AG09309 (cell line): ENCODE results near the gene PALB2.

Experiments used
- DNase-seq: peaks from one replicate; pipeline ENCODE4 v3.0.0-alpha.2; 2010; ENCODE audit warnings: low read depth
- H3K4me3 ChIP-seq: 2 replicates; pipeline ENCODE4 v1.5.1; 2011; ENCODE audit warnings: mild to moderate bottlenecking, low read depth, low read length, moderate library complexity; ENCODE audit not compliant: control insufficient read depth
- TF ChIP-seq, protein P1 (sequence below): IDR thresholded peaks from 2 replicates; pipeline ENCODE4 v1.5.1; 2011; ENCODE audit warnings: mild to moderate bottlenecking, low read depth, low read length, inconsistent platforms; ENCODE audit not compliant: insufficient read depth, control insufficient read depth; ENCODE audit errors: missing control alignments

PALB2 gene

DNA sequence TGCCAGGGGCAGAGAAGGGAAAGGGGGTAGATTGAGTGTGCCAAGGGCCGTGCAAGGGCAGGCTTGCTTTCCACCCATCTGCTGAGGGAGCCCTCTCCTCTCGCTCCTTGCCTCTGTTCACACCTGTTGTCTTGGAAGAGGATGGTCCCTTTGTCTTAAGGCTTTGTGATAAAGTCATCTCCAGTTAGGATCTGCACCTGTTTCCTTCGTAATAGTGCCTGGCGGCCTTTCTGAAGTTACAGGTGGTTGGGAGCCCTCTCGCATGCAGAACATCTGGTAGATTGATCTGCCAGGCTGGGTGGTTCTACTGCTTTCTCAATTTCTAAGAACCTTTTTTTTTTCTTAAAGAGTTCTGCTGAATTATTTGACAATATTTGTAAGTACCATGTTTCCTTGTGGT is 67.3 kb downstream of the PALB2 start:
- DNase-seq, result no peak
- H3K4me3 ChIP-seq, result no peak overlapping the region
- TF ChIP-seq, protein P1, sequence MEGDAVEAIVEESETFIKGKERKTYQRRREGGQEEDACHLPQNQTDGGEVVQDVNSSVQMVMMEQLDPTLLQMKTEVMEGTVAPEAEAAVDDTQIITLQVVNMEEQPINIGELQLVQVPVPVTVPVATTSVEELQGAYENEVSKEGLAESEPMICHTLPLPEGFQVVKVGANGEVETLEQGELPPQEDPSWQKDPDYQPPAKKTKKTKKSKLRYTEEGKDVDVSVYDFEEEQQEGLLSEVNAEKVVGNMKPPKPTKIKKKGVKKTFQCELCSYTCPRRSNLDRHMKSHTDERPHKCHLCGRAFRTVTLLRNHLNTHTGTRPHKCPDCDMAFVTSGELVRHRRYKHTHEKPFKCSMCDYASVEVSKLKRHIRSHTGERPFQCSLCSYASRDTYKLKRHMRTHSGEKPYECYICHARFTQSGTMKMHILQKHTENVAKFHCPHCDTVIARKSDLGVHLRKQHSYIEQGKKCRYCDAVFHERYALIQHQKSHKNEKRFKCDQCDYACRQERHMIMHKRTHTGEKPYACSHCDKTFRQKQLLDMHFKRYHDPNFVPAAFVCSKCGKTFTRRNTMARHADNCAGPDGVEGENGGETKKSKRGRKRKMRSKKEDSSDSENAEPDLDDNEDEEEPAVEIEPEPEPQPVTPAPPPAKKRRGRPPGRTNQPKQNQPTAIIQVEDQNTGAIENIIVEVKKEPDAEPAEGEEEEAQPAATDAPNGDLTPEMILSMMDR, result no peak

DNA sequence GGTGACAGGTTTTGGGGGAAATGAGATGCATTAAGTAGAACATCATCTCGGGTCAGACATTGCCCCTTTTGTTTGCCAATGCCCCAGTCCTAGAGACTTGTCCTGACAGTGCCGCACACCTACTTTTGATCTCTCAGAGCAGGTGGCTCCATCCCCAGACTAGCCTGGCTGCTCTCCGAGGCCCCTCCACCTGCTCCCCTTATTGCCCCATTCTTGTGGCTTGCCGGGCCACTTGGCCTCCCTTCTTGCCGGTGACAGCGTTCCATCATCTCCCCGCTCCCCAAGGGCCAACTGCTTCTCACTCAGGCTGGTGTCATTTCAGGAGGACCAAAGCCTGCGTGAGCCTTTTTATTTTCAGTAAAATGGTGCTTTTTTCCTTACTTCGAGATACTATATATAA is 68.7 kb downstream of the PALB2 start:
- H3K4me3 ChIP-seq, result no peak overlapping the region
- TF ChIP-seq, protein P1, result no peak
- DNase-seq, result no peak

DNA sequence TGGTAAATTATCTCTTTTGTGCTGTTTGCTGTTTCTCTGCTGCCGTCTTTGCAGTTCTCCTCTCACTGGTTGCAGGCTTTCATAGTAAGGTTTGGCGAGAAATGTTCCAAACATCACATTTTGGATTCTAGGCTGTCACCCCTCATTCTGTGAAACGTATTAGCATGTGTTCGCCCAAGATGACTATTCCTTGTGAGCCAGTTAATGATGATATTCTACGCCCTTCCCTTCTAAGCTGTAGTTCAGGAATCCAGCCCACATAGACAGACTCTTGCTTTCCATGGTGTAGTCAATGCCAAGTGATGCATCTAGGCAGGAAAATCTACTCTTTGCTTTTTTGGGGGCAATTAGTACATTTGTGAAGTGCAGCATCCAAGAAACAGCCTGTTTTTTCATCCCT is 69.2 kb downstream of the PALB2 start:
- no peak for DNase-seq
- no peak overlapping the region for H3K4me3 ChIP-seq
- TF ChIP-seq, protein P1, result no peak

DNA sequence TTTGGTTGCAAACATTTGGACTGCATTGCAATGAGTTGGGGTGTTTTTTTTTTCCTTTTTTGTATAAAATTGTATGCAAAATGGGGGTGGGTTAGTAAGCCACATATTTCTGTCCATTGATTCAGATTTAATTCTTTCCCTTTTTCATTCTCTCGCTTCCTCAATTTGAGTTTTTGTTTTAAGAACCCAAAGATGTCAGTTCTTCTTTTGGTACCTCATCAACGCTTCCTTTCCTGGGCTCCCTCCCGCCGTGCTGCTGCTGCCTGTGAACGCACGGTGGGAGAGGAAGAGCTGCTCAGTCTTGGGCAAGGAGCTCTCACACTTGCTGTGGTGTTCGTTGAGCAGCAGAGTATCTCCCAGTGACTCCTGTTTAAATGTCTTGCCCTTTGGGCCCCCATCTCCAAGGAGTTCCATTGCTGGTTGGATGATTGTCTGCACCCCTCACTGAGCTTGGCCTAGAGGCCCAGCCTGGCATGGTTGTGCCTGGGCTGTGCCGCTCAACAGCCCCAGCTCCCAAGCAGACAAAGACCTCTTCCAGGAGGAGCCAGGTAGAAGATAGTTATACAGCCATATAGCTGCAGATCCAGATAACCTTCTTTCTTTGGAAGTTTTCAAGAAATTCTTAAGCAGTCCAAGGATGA is 70.0 kb downstream of the PALB2 start:
- DNase-seq, result no peak
- H3K4me3 ChIP-seq, result no peak overlapping the region
- TF ChIP-seq, protein P1, result no peak

DNA sequence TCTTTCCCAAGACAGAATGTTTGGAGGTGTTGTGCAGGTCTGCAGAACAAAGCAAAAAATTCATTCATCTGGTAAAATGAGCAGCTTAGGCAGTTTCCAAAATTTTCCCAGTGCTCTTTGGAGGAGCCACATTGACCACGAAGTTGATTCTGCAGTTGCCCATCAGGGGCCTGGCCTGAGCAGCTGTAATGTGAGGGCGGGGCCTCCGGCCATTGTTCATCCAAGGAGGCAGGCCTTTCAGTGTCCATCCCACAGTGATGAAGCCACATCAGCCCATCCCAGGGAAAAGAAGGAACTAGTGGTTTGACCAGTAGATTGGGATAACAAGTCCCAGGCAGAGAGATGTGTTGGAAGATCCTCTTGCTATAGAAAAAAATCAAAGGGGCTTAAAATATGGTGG is 73.5 kb downstream of the PALB2 start:
- TF ChIP-seq, protein P1, result no peak
- H3K4me3 ChIP-seq, result no peak overlapping the region
- no peak for DNase-seq

DNA sequence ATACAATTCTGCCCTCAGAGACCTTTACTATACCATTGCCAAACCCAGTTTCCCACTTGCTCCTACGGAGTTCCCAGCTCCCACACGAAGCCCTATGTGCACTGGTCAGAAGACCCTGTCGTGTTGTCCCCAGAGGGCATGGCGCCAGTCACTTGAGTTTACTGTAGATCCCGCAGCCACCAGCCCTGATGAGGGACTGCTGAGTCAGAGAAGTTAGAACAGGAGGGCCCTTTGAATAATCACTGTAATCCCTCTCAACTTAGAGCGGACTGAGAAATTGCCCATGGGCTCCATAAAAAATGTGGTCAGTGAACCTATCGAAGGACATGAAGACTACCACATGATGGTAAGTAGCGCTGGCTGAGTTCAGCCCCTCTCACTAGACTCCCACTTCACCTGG is 74.4 kb downstream of the PALB2 start:
- TF ChIP-seq, protein P1, result no peak
- H3K4me3 ChIP-seq, result no peak overlapping the region
- no peak for DNase-seq
